Osteoblast (primary cell): ENCODE measurements around the gene GJB2. TPM values are rescaled to one million over a fixed set of nuclear protein-coding genes. Genes with fewer than 3 reads are reported as not detected.

Source experiments
- DNase-seq: peaks from one replicate; pipeline ENCODE4 v3.0.0; 2011; ENCODE audit warnings: low spot score, mixed read lengths; ENCODE audit not compliant: insufficient read length; ENCODE audit errors: missing footprints
- H2AFZ ChIP-seq: 2 replicates; pipeline ENCODE4 v1.6.0; 2011; ENCODE audit warnings: mild to moderate bottlenecking, low read length
- H3K27ac ChIP-seq: 2 replicates; pipeline ENCODE4 v1.5.1; 2011; ENCODE audit warnings: mild to moderate bottlenecking, low read depth, low read length, moderate library complexity
- H3K27me3 ChIP-seq: 2 replicates; pipeline ENCODE4 v1.6.0; 2012; ENCODE audit warnings: mild to moderate bottlenecking, control low read depth, inconsistent platforms, low read length, moderate library complexity; ENCODE audit not compliant: insufficient read depth
- H3K36me3 ChIP-seq: 2 replicates; pipeline ENCODE4 v1.5.1; 2011; ENCODE audit warnings: mild to moderate bottlenecking, low read length, control low read depth, moderate library complexity; ENCODE audit not compliant: insufficient read depth
- H3K4me1 ChIP-seq: 2 replicates; pipeline ENCODE4 v1.5.1; 2011; ENCODE audit warnings: mild to moderate bottlenecking, low read length, control low read depth, moderate library complexity; ENCODE audit not compliant: insufficient read depth
- H3K4me2 ChIP-seq: 2 replicates; pipeline ENCODE4 v1.6.0; 2011; ENCODE audit warnings: mild to moderate bottlenecking, low read length; ENCODE audit not compliant: insufficient read depth
- H3K4me3 ChIP-seq: fragments of 200-600 bp; sonication (generic); 3 replicates; pipeline ENCODE4 v1.5.1; 2012; ENCODE audit warnings: mild to moderate bottlenecking, low read length, inconsistent platforms; ENCODE audit not compliant: insufficient read depth
- H3K79me2 ChIP-seq: 2 replicates; pipeline ENCODE4 v1.6.0; 2012; ENCODE audit warnings: mild to moderate bottlenecking, low read length, control low read depth, inconsistent platforms; ENCODE audit not compliant: insufficient read depth
- H3K9me3 ChIP-seq: 2 replicates; pipeline ENCODE4 v1.5.1; 2011; ENCODE audit warnings: low read depth, low read length, control low read depth
- H4K20me1 ChIP-seq: 2 replicates; pipeline ENCODE4 v1.6.0; 2012; ENCODE audit warnings: mild to moderate bottlenecking, low read length, control low read depth; ENCODE audit not compliant: insufficient read depth
- CTCF ChIP-seq: IDR thresholded peaks from 2 replicates; pipeline ENCODE4 v1.5.1; 2011; ENCODE audit warnings: mild to moderate bottlenecking, low read depth, low read length, moderate library complexity; ENCODE audit errors: extremely low read depth
- total RNA-seq: library from RNA; depleted of rRNA; stranded (reverse); fragments of >200 nt; gene quantifications from 2 replicates; pipeline ENCODE4 v1.2.3, GENCODE V29; 2012

Gene GJB2
- total RNA-seq, 1 donor: under 0.01 TPM

GRCh38 chr13:20190076-20190475 lies 2.7 kb downstream of the GJB2 start:
- Histone ChIP-seq H3K4me1 (peaks cover 18% of the 10 kb centered on the region), H3K9me3 (no peaks in the 10 kb centered on the region), H3K4me3 (no peak overlapping the region), H3K36me3 (no peaks in the 10 kb centered on the region), H3K79me2 (no peaks in the 10 kb centered on the region), H2AFZ (peak overlapping the region; percentile 25), H3K27ac (peak overlapping the region; percentile 51), H3K4me2 (peak overlapping the region; percentile 23), H3K27me3 (peaks cover 39% of the 10 kb centered on the region), H4K20me1 (no peaks in the 10 kb centered on the region)
- DNase-seq: no peak
- TF ChIP-seq CTCF: no peak

- H3K4me3 ChIP-seq: no peak overlapping the region
- no peak for TF ChIP-seq CTCF
- no peak overlapping the region for H3K4me2 ChIP-seq
- H3K79me2 ChIP-seq: no peaks in the 10 kb centered on the region
- H3K27ac ChIP-seq: no peak overlapping the region
- peaks cover 39% of the 10 kb centered on the region for H3K27me3 ChIP-seq
- no peaks in the 10 kb centered on the region for H3K36me3 ChIP-seq
- no peaks in the 10 kb centered on the region for H3K9me3 ChIP-seq
- H4K20me1 ChIP-seq: no peaks in the 10 kb centered on the region
- peaks cover 18% of the 10 kb centered on the region for H3K4me1 ChIP-seq
- no peak overlapping the region for H2AFZ ChIP-seq
- no peak for DNase-seq
Measured at GRCh38 chr13:20188667-20189553, 3.8 kb downstream of the GJB2 start.

GRCh38 chr13:20186771-20187170 lies 6.0 kb downstream of the GJB2 start:
- Histone ChIP-seq H3K4me2 (no peak overlapping the region), H2AFZ (no peak overlapping the region), H3K27me3 (peaks cover 25% of the 10 kb centered on the region), H4K20me1 (no peaks in the 10 kb centered on the region), H3K9me3 (no peaks in the 10 kb centered on the region), H3K4me3 (no peak overlapping the region), H3K27ac (no peak overlapping the region), H3K36me3 (no peaks in the 10 kb centered on the region), H3K79me2 (no peaks in the 10 kb centered on the region), H3K4me1 (peaks cover 14% of the 10 kb centered on the region)
- no peak for DNase-seq
- no peak for TF ChIP-seq CTCF

- Histone ChIP-seq H3K4me1 (peaks cover 5% of the 10 kb centered on the region), H3K4me3 (no peak overlapping the region), H3K27ac (no peak overlapping the region), H3K36me3 (no peaks in the 10 kb centered on the region), H2AFZ (no peak overlapping the region), H3K79me2 (no peaks in the 10 kb centered on the region), H3K4me2 (no peak overlapping the region), H4K20me1 (no peaks in the 10 kb centered on the region), H3K9me3 (no peaks in the 10 kb centered on the region), H3K27me3 (peaks cover 30% of the 10 kb centered on the region)
- TF ChIP-seq CTCF: no peak
- DNase-seq: no peak
Measured at GRCh38 chr13:20185366-20186056, 7.2 kb downstream of the GJB2 start.
